Psoas muscle (tissue), 8 donors: ENCODE results near the gene PRKCA. TPM values are rescaled to one million over a fixed set of nuclear protein-coding genes. Genes with fewer than 3 reads are reported as not detected.
A peak's percentile ranks its signal among the peaks of the same experiment; 100 is the strongest.

ENCODE experiments used
- ATAC-seq, 4 donors: fragments of 200-7000 bp; cut with Tn5 transposase; one replicate each; pipeline ENCODE4 v1.9.1; 2020; ENCODE audit warnings: moderate library complexity in 3 of 4, mild to moderate bottlenecking in 2 of 4
- DNase-seq, 2 donors: peaks; one replicate each; pipeline ENCODE4 v3.0.0-alpha.2; 2020
- H3K27ac ChIP-seq: fragments of 200-600 bp; one replicate; pipeline ENCODE4 v1.8.0; 2022
- H3K27me3 ChIP-seq, 3 donors: fragments of 200-600 bp in 1 of 3; one replicate each; pipeline versions ENCODE4 v1.6.1 to v1.8.0; 2013 to 2022; ENCODE audit warnings: low read length in 2 of 3, mild to moderate bottlenecking in 2 of 3, moderate library complexity in 1 of 3; ENCODE audit not compliant: insufficient read depth in 3 of 3
- H3K36me3 ChIP-seq, 2 donors: fragments of 200-600 bp in 1 of 2; one replicate each; pipeline versions ENCODE4 v1.6.1 to v1.8.0; 2013 to 2022; ENCODE audit warnings: low read depth in 1 of 2, mild to moderate bottlenecking in 1 of 2, moderate library complexity in 1 of 2; ENCODE audit not compliant: insufficient read depth in 1 of 2
- H3K4me1 ChIP-seq: fragments of 200-600 bp; one replicate; pipeline ENCODE4 v1.8.0; 2022
- H3K4me3 ChIP-seq: fragments of 200-600 bp; one replicate; pipeline ENCODE4 v1.8.0; 2022; ENCODE audit warnings: mild to moderate bottlenecking
- H3K9me3 ChIP-seq: fragments of 200-600 bp; one replicate; pipeline ENCODE4 v1.8.0; 2022
- CTCF ChIP-seq: fragments of 200-600 bp; IDR thresholded peaks from one replicate; pipeline ENCODE4 v1.8.0; 2022; ENCODE audit warnings: antibody characterized with exemption
- WGBS, 3 donors: extraction: QIAGEN DNeasy Blood & Tissue Kit; methylation state at CpG; one replicate each; pipeline versions ENCODE4 v1.1.6 to v1.1.7; 2013; 5-methylcytosine and 5-hydroxymethylcytosine counted together
- intact Hi-C, 2 donors: fragments of 100-400 bp; cut with DNase I; formaldehyde crosslinking; loops; one replicate each; pipeline versions ENCODE4 v1.11.0 to v1.14.2; 2022
- polyA plus RNA-seq, 3 donors: library from polyadenylated mRNA; stranded (reverse); fragments of 200-250 nt; gene quantifications; one replicate each; pipeline ENCODE4 v1.2.3, GENCODE V29; 2013
- total RNA-seq, 4 donors: library from RNA; stranded (reverse); fragmentation: NEBNext Ultra II Directional in 2 of 4; extraction: Animal tissue kit (Norgen Biotek cat#: 25700) in 2 of 4; gene quantifications; one replicate each; pipeline versions ENCODE4 v1.2.1 to v1.2.4, GENCODE V29; 2021 to 2023
- donor health status: healthy with polysubstance abuse.
- donor health status: DM: no; HTN: no; CAD: no; lungs with moderate emphysema.
- donor health status: Bipolar disorder and iron deficiency.
- donor health status: healthy.
- donor health status: DM: yes; HTN: yes; CAD: no.
- donor health status: DM: no; HTN: no; CAD: no.
- donor health status: DM: no; HTN: no; CAD: no.
- donor health status: DM: yes; HTN: yes; CAD: no.

Gene PRKCA
- total and polyA plus RNA-seq, 7 donors: 0.35 to 15.5 (median 8.2) TPM

- no peaks in the 10 kb centered on the region for H3K9me3 ChIP-seq
- intact Hi-C loops: no loop called here
- H3K27me3 ChIP-seq: no peaks in the 10 kb centered on the region
- ATAC-seq: no peak
- H3K36me3 ChIP-seq: no peaks in the 10 kb centered on the region
- peaks cover 14% of the 10 kb centered on the region for H3K4me1 ChIP-seq
- DNase-seq: peak; percentile 32 to 56
- H3K4me3 ChIP-seq: no peak overlapping the region
- 48 to 74% (median 54%) methylated on average over 5 of the region's 5 CpGs for WGBS, 3 donors
- peak overlapping the region; percentile 31 for H3K27ac ChIP-seq
- TF ChIP-seq CTCF: no peak
Observed at GRCh38 chr17:66351033-66351432, 48.6 kb downstream of the PRKCA start.

- Histone ChIP-seq H3K27ac (no peak overlapping the region), H3K9me3 (no peaks in the 10 kb centered on the region), H3K27me3 (no peaks in the 10 kb centered on the region), H3K4me3 (no peak overlapping the region), H3K4me1 (peaks cover 14% of the 10 kb centered on the region), H3K36me3 (no peaks in the 10 kb centered on the region)
- ATAC-seq: no peak
- no peak for TF ChIP-seq CTCF
- no peak for DNase-seq
- WGBS, 3 donors: 63 to 93% (median 78%) methylated on average over 6 of the region's 6 CpGs
- intact Hi-C loops: no loop called here
Observed at GRCh38 chr17:66351701-66352100, 49.3 kb downstream of the PRKCA start.

- no peaks in the 10 kb centered on the region for H3K27me3 ChIP-seq
Observed at GRCh38 chr17:66353937-66354401, 51.6 kb downstream of the PRKCA start.

GRCh38 chr17:66354472-66354871 is 52.1 kb downstream of the PRKCA start:
- intact Hi-C loops: no loop called here
- no peaks in the 10 kb centered on the region for H3K36me3 ChIP-seq
- H3K27ac ChIP-seq: no peak overlapping the region
- no peak for TF ChIP-seq CTCF
- no peak for DNase-seq
- H3K27me3 ChIP-seq: no peaks in the 10 kb centered on the region
- WGBS, 3 donors: 63 to 69% (median 65%) methylated on average over 3 of the region's 3 CpGs
- no peaks in the 10 kb centered on the region for H3K9me3 ChIP-seq
- no peaks in the 10 kb centered on the region for H3K4me1 ChIP-seq
- no peak overlapping the region for H3K4me3 ChIP-seq
- no peak for ATAC-seq

More at GRCh38 chr17:66353937-66354401, 51.6 kb downstream of the PRKCA start:
- intact Hi-C loops: no loop called here
- no peak overlapping the region for H3K27ac ChIP-seq
- H3K4me3 ChIP-seq: no peak overlapping the region
- DNase-seq (no peak), ATAC-seq (no peak)
- TF ChIP-seq CTCF: no peak
- 81 to 84% (median 81%) methylated on average over 6 of the region's 6 CpGs for WGBS, 3 donors
- H3K9me3 ChIP-seq: no peaks in the 10 kb centered on the region
- H3K4me1 ChIP-seq: peaks cover 5% of the 10 kb centered on the region
- H3K36me3 ChIP-seq: no peaks in the 10 kb centered on the region

- TF ChIP-seq CTCF: no peak
Observed at GRCh38 chr17:66354981-66355380, 52.6 kb downstream of the PRKCA start.

More at GRCh38 chr17:66354981-66355380, 52.6 kb downstream of the PRKCA start:
- no peaks in the 10 kb centered on the region for H3K27me3 ChIP-seq
- DNase-seq (no peak), ATAC-seq (no peak)
- no peak overlapping the region for H3K27ac ChIP-seq
- H3K4me1 ChIP-seq: no peaks in the 10 kb centered on the region
- H3K9me3 ChIP-seq: no peaks in the 10 kb centered on the region
- 74 to 80% (median 79%) methylated on average over 5 of the region's 5 CpGs for WGBS, 3 donors
- no peaks in the 10 kb centered on the region for H3K36me3 ChIP-seq
- no peak overlapping the region for H3K4me3 ChIP-seq
- intact Hi-C loops: no loop called here
